ENCODE measurements around the gene AKAP6. TPM values are rescaled to one million over a fixed set of nuclear protein-coding genes. Genes with fewer than 3 reads are reported as not detected.

Gene AKAP6
- total RNA-seq, 1 experiment from 2014 or later, result 1.9 TPM

- ChIA-PET RAD21 (ENCODE audit: low non-redundant PET in 1 of 2, low total read pairs in 2 of 2, uncharacterized antibody in 2 of 2, unreplicated experiment in 2 of 2) (no interaction called here), POLR2A (no interaction called here)
- H3K27ac ChIP-seq (ENCODE audit: low read depth, low read length), result no peak overlapping the region
Measured at GRCh38 chr14:32572867-32573150, 243.7 kb downstream of the AKAP6 start.

DNA sequence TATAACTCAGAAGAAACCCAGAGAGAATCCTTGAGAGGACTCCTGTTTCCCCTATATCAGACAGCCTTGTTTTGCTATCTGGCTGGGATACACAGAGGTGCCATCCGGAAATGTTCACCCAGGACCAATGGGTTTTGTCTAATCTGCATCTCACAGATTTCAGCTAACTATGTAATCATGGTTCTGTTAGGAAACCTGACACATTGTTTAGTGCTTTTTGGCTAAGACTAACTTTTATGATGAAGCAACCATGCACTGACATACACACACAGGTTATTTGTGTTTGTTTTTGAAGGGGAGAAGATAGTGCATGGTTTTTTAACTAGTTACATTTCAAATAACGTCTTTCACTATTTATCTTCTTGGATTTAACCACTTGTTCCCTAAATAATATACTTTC lies 245.2 kb downstream of the AKAP6 start:
- no TSS peak for BruUV-seq (replicated peaks)
- H3K36me3 ChIP-seq (ENCODE audit: control insufficient read depth in 1 of 2, insufficient read depth in 2 of 2, low read length in 2 of 2), result no peaks in the 10 kb centered on the region
- peaks cover 53% of the 10 kb centered on the region for H3K27me3 ChIP-seq (ENCODE audit: insufficient read depth, low read length)
- no peak overlapping the region for H3K9ac ChIP-seq (ENCODE audit: low read length)
- H3K4me1 ChIP-seq (ENCODE audit: control insufficient read depth in 1 of 2, insufficient read depth in 2 of 2, low read length in 2 of 2), result no peaks in the 10 kb centered on the region
- H3K4me2 ChIP-seq (ENCODE audit: low read length), result no peak overlapping the region
- H4K20me1 ChIP-seq (ENCODE audit: insufficient read depth), result no peaks in the 10 kb centered on the region
- H3K79me2 ChIP-seq (ENCODE audit: insufficient read depth, low read length), result no peaks in the 10 kb centered on the region
- TF ChIP-seq EZH2 (IDR thresholded peaks at IDR 0.05) (no peak), ELF1 (IDR thresholded peaks at IDR 0.05; ENCODE audit: borderline replicate concordance, low read depth) (no peak), EGR1 (IDR thresholded peaks at IDR 0.05; ENCODE audit: low read depth) (no peak), SP1 (IDR thresholded peaks at IDR 0.05; ENCODE audit: low read depth) (no peak), SIN3A (IDR thresholded peaks at IDR 0.05; ENCODE audit: low read depth) (no peak), YY1 (IDR thresholded peaks at IDR 0.05; ENCODE audit: extremely low read depth, insufficient replicate concordance, low read depth, low read length) (no peak), ZNF274 (IDR thresholded peaks at IDR 0.05; ENCODE audit: low read depth, low read length) (no peak), SRF (IDR thresholded peaks at IDR 0.05; ENCODE audit: low read depth) (no peak), REST (IDR thresholded peaks at IDR 0.05; ENCODE audit: low read depth) (no peak)
- TF ChIP-seq, protein P1, sequence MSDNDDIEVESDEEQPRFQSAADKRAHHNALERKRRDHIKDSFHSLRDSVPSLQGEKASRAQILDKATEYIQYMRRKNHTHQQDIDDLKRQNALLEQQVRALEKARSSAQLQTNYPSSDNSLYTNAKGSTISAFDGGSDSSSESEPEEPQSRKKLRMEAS (IDR thresholded peaks at IDR 0.05), result no peak
- intact Hi-C loops (cut with micrococcal nuclease), result no loop called here
- ChIA-PET CTCF (no interaction called here), POLR2A (no interaction called here), RAD21 (ENCODE audit: low non-redundant PET in 1 of 2, low total read pairs in 2 of 2, uncharacterized antibody in 2 of 2, unreplicated experiment in 2 of 2) (no interaction called here)
- H3K27ac ChIP-seq (ENCODE audit: low read depth, low read length), result no peak overlapping the region
- H3K9me3 ChIP-seq (ENCODE audit: control insufficient read depth in 1 of 2, insufficient read depth in 1 of 2, low read depth in 1 of 2, low read length in 2 of 2), result no peaks in the 10 kb centered on the region
- ATAC-seq (no peak), DNase-seq (ENCODE audit: low read depth, low spot score) (no peak)
- H2AFZ ChIP-seq (ENCODE audit: low read depth, low read length, poor library complexity, severe bottlenecking), result no peak overlapping the region
- H3K4me3 ChIP-seq (replicated peaks in 1 of 2; ENCODE audit: low read depth in 1 of 2, low read length in 2 of 2), result no peak overlapping the region
- H3K9me2 ChIP-seq (ENCODE audit: insufficient read depth), result no peaks in the 10 kb centered on the region

More at GRCh38 chr14:32572867-32573150, 243.7 kb downstream of the AKAP6 start:
- Histone ChIP-seq H3K36me3 (ENCODE audit: control insufficient read depth in 1 of 2, insufficient read depth in 2 of 2, low read length in 2 of 2) (no peaks in the 10 kb centered on the region), H3K4me2 (ENCODE audit: low read length) (no peak overlapping the region), H3K4me3 (replicated peaks in 1 of 2; ENCODE audit: low read depth in 1 of 2, low read length in 2 of 2) (no peak overlapping the region), H3K4me1 (ENCODE audit: control insufficient read depth in 1 of 2, insufficient read depth in 2 of 2, low read length in 2 of 2) (no peaks in the 10 kb centered on the region), H3K9me3 (ENCODE audit: control insufficient read depth in 1 of 2, insufficient read depth in 1 of 2, low read depth in 1 of 2, low read length in 2 of 2) (no peaks in the 10 kb centered on the region), H3K9me2 (ENCODE audit: insufficient read depth) (no peaks in the 10 kb centered on the region), H3K79me2 (ENCODE audit: insufficient read depth, low read length) (no peaks in the 10 kb centered on the region), H3K9ac (ENCODE audit: low read length) (no peak overlapping the region), H4K20me1 (ENCODE audit: insufficient read depth) (no peaks in the 10 kb centered on the region), H3K27me3 (ENCODE audit: insufficient read depth, low read length) (peaks cover 39% of the 10 kb centered on the region), H2AFZ (ENCODE audit: low read depth, low read length, poor library complexity, severe bottlenecking) (no peak overlapping the region)
- no peak for TF ChIP-seq POLR2AphosphoS5 (IDR thresholded peaks at IDR 0.05; ENCODE audit: low read depth, low read length)
- no peak for TF ChIP-seq ZFX (IDR thresholded peaks at IDR 0.05)
- no peak for TF ChIP-seq CEBPB (IDR thresholded peaks at IDR 0.05; ENCODE audit: low read depth)
- ATAC-seq, result no peak
- no TSS peak for BruUV-seq (replicated peaks)
- DNase-seq (ENCODE audit: low read depth, low spot score), result no peak
- intact Hi-C loops (cut with micrococcal nuclease), result no loop called here
- CTCF ChIA-PET, result no interaction called here
